IPS-18c (cell line): ENCODE measurements around the gene ZNF304.

Source experiments
- H3K4me3 ChIP-seq: 2 replicates; pipeline ENCODE4 v1.7.0; 2013; ENCODE audit warnings: low read depth, mild to moderate bottlenecking, low read length, moderate library complexity; ENCODE audit not compliant: insufficient read depth
- H3K9me3 ChIP-seq: one replicate; pipeline ENCODE4 v1.6.1; 2013; ENCODE audit warnings: mild to moderate bottlenecking, low read length, moderate library complexity; ENCODE audit not compliant: control insufficient read depth, insufficient read depth

Gene ZNF304

DNA sequence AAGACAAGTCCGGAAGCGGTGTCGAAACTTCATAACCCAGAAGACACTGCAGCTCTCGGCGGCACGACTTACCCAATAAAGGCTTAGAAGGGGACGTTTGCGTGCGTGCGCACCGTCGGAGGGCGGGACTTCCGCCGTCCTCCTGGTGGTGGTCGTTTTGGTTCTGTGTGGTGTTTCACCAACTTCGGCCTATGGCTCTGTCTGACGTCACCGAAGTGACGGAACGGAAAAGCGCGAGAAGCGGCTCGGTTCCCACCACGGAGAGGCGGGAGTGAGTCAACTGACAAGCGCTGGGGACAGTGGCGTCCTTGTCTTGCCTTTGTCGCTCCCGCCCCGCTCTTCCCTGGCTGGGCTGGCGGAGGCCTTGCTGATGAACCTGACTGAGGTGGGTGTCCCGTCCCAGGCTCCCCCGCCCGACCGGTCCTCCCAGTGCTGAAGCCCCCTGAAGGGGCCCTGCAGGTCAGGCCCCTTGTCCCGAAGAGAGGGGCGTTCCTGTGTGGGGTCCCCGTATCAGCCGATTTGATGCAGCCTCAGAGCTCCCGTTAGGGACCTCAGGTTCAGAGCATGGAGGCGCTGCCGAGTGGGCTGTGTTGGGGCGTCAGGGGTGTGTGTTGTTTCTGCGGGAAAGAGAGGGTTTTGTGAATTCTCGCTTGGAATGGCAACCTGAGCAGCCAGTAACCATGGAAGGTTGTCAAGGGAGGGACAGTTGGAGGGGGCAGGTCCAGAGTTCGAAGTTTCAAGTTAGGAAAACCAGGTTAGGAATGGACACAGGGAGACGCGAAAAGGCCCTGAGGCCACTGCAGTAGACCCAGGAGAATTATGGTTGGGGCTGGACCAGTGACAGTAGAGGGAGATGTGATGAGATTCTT is 38.9 kb downstream of the ZNF304 start, which contains the start of gene ZNF548:
TSS of gene ZNF548 (plus strand) at position 125 of the 869 bp plus-strand sequence. CDS start at position 371, 246 bp downstream.
- H3K9me3 ChIP-seq = no peaks in the 10 kb centered on the region
- peak within 1 kb of the TSS; percentile 84 for H3K4me3 ChIP-seq

- H3K4me3 ChIP-seq = no peak overlapping the region
- H3K9me3 ChIP-seq = no peaks in the 10 kb centered on the region
These were observed 44.6 kb downstream of the ZNF304 start for GRCh38 chr19:57395710-57396109.

- Histone ChIP-seq H3K9me3 (peaks cover 2% of the 10 kb centered on the region), H3K4me3 (no peak overlapping the region)
These were observed 47.8 kb downstream of the ZNF304 start for GRCh38 chr19:57398868-57399267.

DNA sequence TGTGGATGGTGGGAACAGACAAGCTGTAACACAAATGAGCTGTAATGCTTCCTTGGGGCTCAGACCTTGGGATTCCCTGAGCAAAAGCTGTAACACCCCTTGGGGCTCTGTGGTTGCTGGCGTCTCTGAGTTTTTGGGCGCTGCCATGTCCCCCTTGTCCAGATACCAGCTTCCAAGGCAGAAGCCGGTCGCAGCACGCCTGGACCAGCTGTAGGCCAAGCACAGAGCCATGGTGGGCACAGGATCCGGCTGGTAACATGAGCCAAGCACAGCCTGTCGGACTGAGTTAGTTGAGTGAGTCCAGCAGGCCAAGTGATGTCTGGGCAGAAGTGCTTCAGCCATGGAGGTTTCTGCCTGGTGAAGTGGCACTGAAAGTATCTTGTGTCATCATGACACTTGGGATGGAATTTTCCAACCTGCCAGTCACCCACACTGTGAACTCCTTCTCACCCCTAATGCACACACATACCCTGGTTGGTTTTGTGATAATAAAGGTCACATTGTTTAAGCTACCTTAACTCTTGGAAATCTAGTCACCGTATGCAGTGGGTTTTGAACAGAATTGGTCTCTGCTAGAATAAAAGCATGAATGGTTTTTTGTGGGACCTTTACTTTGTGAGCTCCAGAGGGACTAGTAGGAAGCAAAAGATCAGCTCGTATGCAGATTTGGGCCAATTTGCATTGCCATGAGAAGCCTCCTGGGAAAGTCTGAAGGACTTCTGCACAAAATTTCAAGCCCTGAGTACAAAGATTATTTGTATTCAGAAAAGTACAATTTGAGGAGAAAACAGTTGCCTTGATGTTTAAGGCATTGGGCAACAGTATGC is 52.9 kb downstream of the ZNF304 start:
- H3K9me3 ChIP-seq = peaks cover 2% of the 10 kb centered on the region
- no peak overlapping the region for H3K4me3 ChIP-seq

DNA sequence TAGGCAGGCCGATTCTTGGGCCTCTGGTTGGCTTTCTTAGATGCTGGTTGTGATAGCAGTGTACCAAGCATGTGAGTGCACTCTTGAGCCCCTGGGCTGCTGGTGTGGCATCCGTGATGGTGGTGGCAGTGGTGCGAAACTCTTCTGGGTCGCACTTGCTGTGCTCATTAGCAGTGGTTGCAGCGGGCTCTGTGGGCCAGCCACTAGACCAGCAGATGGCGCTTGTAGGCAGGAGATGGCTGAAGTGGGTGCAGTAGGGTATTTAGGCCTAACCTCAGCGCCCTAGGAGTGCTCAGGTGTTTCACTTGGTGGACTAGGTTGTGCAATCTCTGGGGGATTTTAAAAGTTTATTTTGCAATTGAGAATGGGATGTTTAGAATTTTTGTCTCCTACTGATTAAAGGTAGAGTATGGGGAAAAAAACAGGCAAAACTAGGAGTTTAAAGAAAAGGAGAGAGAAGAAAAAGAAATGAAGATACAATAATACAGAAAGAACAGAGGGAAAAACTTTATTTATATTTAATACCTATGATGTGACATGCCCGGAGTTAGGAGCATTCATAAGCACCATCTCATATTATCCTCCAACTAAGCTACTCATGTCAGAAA is 55.5 kb downstream of the ZNF304 start:
- peaks cover 2% of the 10 kb centered on the region for H3K9me3 ChIP-seq
- H3K4me3 ChIP-seq = no peak overlapping the region; the same call in 1 of the 2 replicates
